ENCODE data around the gene TRIO.

The TRIO gene

DNA sequence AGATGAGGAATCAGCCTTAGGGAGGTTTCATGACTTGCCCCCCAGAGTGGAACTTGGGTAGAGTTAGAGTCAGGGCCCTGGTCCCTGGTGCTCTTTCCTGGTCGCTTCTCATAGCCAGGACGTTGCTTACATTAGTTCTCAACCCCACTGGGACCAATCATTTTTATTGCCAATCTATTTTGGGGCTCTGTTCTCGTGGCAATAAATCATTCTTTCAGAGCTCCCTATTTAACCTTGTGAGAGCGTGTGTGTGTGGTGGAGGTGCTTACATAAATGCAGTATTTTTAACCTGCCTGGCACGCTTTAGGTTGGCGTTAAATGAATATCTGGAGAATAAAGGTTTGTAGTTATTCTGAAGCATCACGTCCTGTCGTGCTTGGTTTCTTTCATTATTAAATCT, 4.1 kb downstream of the TRIO start:
- no peak for DNase-seq (ENCODE audit: low spot score)

DNA sequence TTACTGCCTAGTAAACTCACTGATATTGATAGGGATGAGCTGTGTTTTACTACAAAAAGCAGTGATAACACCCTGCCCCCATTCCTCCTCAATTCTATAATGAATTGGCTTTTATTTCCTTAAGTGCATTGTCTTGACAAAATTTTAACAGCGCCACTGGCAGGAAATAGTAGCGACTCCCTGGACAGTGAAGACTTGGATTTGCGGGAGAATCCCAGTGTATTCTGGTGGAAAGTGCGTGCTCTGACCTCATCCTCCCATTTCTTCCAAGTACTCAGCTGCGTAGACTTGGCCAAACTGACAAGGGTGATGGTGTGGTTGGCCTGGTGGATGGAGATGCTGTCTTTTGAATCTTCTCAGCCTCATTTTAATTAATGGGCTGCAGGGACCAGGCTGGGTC, 5.3 kb downstream of the TRIO start:
- no peak for DNase-seq (ENCODE audit: low spot score)

DNA sequence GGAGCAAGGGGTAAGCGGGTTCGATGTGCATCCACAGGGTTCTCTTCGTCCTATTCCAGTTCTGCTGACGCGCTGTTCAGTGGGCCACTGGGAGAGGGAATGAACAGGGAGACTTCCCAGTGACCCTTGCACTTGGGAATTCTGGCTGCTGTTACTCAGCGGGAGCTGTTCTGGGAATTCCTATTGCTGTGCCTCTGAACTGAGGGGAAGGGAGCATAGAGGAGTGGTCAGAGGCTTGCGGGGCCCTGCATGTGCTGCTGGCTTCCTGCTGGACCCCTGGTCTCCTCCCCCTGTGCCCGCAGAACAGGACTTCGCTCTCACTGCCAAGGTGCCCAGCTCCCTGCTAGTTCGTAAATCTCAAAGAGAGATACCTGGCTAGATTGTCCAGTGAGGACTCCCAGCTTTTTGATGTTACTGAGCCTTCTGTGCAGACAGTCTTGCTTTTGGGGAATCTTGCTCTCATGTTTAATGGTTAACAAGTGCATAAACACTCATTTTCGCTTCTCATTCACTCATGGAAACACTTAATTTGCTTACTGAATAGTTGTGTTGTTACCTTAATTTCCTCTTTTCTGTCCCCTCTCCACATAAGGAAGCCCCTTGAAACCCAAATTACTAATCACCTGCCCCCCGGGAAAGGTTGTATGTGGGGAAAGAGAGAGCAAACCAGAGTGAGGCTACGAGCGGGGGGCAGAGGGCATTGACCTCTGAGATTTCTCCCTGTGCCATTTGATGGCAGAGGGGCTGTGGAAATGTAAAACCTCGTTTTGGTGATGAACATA, 5.9 kb downstream of the TRIO start:
- no peak for DNase-seq (ENCODE audit: low spot score)

DNA sequence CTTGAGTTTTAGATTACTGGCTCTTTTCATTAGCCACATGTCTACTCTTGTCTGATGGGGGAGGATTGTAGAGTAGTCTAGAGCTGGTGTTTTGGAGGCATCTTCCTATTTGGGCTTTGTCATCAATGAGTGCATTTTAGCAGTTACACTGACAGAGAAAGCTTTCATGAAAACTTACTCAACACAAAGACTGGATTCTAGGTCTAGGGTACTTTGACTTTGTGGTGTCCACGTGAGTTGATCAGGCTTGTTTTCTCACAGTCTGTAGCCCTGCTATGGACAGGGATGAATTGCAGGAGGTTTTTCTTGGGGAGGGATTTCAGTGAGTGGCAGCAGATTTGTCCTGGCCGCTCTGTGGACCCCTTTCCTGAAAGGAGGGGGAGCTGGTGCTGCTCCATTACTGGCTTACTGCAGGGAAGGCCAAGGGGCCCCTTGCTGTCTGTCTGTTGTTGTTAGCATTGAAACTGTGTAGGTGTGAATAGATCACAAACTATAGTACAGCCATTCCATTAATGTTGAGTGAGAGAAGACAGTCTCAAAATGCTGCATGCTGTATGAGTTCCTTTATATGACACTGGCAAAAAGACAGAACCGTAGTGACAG, 6.6 kb downstream of the TRIO start:
- DNase-seq (ENCODE audit: low spot score), result no peak

DNA sequence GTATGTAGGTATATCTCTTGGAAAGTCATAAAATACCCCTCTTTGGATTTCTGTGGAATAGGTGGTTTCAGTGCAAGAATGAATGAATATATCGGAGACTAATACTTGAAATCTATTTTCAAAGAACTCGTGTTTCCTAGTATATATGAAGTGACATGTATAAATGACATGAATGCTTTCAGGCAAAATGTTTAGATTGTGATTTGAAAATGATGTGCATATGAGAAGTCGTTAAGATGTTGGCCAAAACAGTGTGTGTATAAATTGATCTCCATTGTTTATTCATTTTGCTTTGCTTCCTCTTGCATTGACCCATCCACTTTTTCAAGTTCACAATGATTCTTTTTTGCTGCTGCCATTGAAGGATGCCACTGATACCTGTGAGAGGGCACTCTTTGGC, 8.3 kb downstream of the TRIO start:
- no peak for DNase-seq (ENCODE audit: low spot score)

DNA sequence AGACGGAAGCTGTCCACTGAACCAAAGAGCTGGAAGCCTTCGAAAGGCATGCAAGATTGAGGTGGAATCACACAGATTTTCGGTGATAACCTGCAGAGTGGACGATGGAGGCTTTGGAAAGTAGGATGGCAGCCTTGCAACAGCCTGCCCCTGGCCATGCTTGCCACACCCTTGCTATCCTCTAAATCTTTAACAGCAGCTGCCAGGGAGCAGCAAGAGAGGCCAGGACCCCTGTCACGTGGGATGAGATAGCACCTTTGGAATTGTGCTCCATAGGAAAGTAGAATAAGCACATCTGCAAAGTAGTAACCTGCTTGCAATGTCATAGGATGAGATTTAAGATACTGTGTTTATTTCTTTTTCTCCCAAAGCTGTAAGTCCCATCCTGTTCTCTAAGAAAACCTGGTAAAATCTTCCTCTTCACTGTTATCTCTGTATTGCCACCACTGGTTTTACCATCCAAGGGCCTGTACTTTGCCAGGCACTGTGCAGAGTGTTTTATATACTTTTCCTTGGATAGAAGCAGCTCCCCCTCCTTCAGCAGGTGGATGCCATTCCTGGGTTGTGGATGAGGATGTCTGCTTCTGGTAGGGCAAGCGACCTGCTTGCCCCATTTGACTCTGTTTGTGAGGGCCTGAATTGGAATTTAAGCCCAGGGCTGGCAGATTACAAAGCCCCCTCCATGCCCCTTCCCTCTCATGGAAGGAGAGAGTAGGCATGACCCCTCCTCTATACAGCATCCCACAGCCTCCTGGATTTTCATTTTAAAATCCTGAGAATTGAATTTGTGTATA, 10.1 kb downstream of the TRIO start:
- no peak for DNase-seq (ENCODE audit: low spot score)

DNA sequence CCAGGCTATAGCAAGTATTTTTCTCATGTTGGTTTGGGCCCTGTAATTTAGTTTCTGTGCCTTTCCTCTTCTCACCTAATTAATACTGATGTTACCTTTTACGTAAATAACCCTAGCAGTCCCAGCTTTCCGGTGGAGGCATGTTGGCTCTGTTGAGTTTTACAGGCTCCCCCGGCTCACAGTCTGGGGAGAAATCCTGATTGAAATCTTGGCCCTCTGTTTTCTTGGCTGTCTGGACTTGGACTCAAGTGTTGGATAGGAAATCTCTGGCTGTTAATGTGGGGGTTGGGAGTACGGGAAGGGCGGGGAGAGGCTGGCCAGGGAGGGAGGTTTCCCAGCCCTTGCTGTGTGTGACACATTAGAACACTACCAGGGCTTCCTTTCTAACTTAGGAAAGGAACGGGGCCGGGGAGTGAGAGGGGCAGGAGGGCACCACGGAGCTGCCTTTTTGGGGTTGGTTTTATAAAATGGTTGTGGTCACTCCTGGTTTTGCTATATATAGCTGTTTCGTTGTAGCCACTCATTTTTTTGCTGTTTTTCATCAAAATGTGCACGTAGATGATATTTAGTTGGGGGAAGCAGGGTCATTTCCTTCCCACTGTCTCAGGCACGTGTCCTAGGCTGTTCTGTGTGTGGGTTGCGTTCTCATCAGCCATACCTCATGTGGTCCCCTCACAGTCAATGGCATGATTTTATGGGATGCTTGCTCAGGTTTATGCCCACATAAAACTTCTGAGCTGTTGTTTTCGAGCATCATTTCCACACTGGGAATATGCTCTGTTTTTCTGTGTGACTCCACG, 11.0 kb downstream of the TRIO start:
- DNase-seq (ENCODE audit: low spot score), result no peak

DNA sequence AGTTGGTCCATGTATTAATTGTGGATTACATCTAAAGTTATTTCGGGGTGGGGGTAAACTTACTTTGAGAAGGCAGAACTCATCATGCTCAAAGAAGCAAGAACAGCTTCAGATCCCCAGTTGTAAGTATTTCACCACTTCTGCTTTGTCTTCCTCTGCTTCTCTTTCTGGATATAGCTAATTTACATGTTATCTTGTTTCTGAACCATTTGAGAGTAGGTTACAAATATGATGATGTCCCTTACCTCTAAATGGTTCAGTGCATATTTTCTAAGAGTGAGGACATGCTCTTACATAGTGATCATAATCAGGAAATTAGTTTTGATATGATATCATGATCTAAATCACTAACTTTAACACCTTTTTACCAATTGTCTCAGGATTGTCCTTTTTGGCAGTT, 11.9 kb downstream of the TRIO start:
- no peak for DNase-seq (ENCODE audit: low spot score)

DNA sequence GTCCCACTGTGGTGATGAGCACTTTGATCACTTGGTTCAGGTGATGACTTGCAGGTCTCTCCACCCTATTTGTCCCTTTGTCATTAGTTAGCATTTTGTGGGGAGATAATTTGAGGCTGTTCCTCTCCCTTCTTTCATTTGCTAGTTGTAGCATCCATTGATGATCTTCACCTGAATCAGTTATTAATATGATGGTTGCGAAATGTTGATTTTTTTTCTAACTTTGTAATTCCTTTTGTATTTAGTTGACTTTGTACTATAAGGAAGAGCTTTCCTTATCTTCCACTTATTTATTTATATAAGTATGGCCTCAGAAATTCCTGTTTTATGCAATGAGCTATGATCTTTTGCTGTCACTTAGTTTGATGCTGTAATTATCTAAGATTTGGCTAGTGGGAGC, 12.6 kb downstream of the TRIO start:
- no peak for DNase-seq (ENCODE audit: low spot score)

DNA sequence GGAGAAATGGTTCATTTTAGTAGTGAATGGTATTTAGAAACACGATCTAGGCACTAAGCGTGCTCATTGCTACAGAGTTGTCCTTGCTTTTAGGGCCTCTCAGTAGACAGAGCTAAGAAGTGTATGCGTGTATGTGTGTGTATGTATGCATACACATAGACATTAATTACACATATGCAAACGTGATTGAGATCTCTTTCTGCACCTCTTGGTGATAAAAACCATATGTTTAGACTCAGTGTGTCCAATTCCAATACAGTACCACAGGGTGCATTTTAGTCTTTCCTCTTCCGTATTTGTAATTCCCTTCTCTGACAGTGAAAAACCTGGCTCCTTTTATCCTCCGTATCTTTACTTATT, 13.1 kb downstream of the TRIO start:
- DNase-seq (ENCODE audit: low spot score), result no peak

DNA sequence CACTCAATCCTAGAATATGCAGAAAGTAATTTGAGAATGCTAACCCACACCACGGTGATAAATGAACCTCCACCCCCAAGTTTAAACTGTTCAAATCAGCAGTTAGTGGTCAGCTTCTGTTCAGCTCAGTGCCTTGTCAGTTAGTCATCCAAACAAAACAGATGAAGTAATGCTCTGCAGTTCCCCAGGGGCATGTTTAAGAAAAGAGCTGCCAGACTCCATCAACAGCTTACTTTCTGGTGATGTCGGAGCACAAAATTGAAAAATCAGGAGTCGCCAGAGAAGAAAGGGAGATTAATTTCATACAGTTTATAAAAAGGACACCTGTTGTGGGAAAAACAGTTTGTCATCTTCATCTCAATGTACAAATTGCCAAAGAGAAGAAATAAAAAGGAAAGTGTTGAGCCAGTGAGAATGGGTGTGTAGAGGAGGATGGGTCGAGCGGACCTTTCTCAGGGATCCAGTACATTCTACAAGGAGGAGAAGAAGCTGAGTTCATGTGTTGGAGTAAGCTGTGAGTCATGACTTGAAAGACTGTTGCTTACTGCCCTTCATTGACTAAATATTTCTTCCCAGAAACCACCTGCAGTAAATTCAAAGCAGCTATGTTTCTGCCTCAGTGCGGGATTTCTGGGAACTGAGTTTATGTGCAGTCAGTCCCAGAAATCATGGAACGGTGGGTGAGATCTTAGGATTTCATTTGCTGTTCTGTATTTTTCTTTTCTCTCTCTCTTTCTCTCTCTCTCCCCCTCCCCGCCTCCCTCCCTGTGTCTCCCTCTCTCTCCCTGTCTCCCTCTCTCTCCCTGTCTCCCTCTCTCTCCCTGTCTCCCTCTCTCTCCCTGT, 13.7 kb downstream of the TRIO start:
- DNase-seq (ENCODE audit: low spot score), result peak; percentile 58

DNA sequence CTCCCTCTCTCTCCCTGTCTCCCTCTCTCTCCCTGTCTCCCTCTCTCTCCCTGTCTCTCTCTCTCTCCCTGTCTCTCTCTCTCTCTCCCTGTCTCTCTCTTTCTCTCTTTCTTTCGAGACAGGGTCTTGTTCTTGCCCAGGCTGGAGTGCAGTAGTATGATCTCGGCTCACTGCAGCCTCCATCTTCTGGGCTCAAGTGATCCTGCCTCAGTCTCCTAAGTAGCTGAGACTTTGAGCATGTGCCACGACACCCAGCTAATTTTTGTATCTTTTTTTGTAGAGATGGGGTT, 14.3 kb downstream of the TRIO start:
- DNase-seq (ENCODE audit: low spot score), result no peak

DNA sequence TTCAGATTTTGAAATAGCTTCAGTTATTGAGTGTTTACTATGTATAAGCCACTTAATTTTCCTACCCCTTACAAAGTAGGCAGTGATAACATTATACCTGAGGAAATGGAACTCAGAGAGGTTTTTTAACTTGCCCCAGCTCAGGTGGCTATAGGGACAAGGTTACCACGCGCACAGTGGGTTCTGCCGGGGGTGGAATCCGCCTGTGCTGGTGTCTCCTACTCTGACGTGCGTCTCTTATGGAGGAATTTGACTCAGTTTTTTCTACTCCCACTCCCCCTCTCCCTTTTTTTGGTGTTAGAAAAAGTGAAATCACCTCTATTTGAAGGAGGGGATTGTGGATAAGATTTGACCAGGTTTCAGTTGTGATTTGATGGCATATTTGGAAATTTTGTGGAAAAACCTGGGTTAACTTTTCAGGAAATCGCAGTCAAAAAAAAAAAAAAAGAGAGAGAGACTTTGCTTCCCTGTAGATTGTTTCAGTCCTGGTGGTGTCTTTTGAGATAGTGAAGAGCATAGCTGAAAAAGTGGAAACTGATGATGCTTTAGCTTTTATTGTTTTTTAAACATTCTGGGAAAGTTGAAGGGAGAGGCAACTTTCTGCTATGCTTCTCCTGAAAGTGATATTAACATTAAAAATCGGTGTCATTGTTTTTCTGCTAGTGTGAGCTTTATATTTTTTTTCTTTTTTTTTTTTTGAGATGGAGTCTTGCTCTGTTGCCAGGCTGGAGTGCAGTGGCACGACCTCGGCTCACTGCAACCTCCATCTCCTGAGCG, 15.9 kb downstream of the TRIO start:
- DNase-seq (ENCODE audit: low spot score), result no peak

DNA sequence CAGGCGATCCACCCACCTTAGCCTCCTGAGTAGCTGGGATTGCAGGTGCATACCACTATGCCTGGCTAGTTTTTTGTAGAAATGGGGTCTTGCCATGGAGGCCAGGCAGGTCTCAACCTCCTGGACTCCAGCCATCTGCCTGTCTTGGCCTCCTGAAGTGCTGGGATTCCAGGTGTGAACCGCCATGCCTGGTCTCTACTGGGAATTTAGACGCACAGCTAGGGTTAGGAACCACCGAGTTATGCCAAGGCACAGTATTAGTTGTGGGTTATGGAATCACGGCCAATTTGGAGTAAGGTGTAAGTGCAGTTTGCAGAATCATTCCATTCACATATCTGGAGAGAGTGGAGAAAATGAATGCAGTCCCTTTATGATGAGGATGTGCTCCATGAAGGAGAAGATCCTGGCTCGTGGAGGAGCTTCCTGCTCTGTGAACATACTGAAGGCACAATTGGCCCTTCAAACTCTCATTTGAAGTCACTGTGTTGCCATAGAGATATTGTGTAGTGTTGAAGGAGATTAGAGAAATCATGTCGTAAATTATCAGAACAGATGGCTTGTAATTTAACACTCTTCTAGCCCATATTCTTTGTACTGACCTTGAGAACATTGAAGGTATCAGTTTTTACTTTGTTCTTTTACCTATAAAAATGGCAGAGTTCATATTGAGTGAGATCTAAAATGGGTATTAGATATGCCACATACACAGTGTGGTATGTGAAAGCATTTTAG, 18.8 kb downstream of the TRIO start:
- no peak for DNase-seq (ENCODE audit: low spot score)

DNA sequence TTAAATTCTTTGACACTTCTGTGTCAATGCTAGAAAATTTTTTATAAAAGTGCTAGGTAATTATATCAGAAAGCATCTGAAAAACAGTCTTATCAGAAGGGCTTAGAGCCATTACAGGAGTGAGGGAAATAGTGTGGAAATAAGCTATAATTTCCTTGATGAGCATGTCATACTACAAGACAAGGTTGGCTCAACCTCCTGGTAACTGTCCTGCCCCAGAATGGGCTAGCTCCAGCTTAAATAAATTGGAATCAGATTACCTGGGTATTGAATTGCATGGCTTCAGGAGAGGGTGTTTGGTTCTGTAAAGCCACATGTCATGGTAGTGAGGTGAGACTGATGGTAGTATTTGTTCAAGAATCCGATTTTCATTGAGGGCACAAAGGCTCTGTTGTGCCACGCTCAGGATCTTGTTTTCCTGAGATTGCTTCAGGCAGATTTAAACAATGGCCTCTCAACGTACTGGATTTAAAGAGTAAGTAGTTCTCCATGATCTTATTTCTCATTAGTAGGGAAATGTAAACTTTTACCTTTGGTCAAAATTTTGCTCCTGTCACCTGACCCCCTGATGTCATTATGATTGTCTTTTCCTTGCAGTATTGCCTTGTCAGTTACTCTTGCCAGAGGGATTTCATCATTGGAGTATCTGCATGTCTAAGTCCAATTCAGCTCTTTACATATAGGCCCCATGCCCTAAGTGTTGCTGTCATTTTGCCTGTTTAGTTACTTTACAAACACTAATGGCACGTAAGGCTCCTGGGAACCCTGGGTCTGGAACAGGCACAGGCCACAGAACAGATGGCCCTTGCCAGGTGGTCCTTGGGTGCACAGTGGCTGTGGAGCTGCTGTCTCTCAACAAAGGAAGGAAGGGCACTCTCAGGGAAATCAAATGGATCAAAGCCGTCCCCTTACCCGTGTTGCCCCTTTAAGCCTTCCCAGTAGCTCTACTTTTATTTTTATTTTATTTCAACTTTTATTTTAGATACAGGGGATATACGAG, 21.3 kb downstream of the TRIO start:
- no peak for DNase-seq (ENCODE audit: low spot score)

DNA sequence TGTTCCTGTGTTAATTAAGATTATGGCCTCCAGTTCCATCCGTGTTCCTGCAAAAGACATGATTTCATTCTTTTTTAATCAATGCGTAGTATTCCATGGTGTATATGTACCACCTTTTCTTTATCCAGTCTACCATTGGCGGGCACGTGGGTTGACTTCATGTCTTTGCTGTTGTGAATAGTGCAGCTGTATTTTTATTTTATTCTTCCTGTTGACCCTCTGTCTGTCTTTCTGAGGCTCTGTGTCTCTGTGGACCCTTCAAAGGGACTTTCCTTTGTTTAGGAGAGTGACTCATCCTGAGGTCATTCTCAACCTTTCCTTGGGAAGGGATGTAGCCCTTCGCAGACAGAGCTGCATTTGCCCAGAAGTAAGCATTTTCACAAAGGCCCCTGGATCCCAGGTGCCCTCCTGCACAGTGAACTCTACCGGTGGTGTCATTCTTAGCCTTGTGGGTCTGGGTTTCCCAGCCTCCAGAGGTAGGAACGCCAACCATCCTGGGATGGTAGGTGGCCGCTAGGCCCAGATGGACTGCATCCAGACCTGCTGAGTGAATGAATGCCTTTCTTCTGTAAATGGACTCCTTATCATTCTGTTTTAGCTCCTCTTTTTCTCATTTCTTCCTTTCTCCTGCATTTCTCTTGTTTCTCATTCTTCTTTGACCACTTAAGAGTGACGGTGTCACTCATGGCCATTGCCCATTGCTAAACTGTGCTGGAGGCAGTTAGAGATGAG, 22.4 kb downstream of the TRIO start:
- peak; percentile 52 for DNase-seq (ENCODE audit: low spot score)

DNA sequence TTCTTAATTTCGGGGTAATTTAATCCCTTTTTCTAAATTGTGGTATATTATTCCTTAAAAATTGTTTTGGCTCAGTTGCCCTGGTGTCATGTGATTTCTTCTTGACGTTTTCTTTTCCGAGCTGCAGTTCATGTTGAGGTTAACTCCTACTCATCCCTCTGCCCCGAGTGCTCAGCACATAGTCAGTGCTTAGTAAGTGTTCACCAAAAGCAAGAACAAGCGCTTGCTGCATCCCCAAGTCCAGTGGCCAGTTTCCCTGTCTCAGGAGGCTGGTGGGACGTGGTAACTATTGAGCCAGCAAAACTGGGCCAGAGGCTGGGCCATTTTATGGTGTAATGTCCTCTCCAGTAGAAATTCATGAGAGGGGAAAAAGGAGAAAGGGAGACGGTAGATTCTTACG, 23.3 kb downstream of the TRIO start:
- no peak for DNase-seq (ENCODE audit: low spot score)

DNA sequence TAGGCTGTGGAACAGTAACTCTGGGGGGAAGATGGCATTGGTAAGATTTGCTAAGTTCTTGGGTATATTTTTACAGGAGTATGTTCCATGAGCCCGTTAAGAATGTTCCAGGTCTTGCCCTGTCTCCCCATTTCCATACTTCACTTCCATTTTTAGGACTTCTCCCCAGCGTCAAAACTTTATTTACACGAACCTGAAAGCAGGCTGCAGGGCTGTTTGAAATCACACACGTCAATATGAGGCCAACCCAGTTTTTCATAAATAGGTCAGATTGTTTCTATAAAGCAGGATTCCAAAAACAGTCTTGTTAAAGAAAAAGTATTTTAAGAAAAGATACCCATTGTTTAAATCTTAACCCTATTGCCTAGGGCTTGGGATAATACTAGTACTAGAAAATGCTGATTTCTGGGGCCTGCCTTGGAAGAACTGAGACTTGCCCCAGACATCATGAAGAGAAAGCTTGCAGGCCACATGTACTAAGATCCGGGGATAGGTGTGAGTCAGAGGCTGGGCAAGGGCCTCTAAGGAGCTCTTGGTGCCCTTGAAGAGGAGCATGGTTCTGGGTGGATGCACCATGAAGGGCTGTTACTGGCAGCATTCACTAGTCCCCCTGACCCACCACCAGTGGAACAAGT, 24.2 kb downstream of the TRIO start:
- DNase-seq (ENCODE audit: low spot score), result no peak

Measured in LoVo (cell line).